Neutrophil (primary cell): ENCODE measurements around the gene RBMS1.

Experiments used
- H3K27ac ChIP-seq: fragments of 200-600 bp; sonication (generic); 2 replicates; pipeline ENCODE4 v1.5.1; 2016; ENCODE audit warnings: mild to moderate bottlenecking, moderate library complexity
- H3K27me3 ChIP-seq: fragments of 200-600 bp; sonication (generic); 2 replicates; pipeline ENCODE4 v1.6.0; 2016; ENCODE audit warnings: mild to moderate bottlenecking
- H3K36me3 ChIP-seq: fragments of 200-600 bp; sonication (generic); 2 replicates; pipeline ENCODE4 v1.5.1; 2017
- H3K4me1 ChIP-seq, 2 experiments: fragments of 200-600 bp in 1 of 2; sonication (generic) in 1 of 2; 1 replicate in 1 of 2; 2 replicates in 1 of 2; pipeline versions ENCODE4 v1.5.1 to v1.6.1; 2013 to 2016; ENCODE audit warnings: low read depth in 1 of 2, low read length in 1 of 2, mild to moderate bottlenecking in 1 of 2, moderate library complexity in 1 of 2; ENCODE audit not compliant: control insufficient read depth in 1 of 2, insufficient read depth in 1 of 2
- H3K4me3 ChIP-seq, 2 experiments: fragments of 200-600 bp in 1 of 2; sonication (generic) in 1 of 2; 1 replicate in 1 of 2; 2 replicates in 1 of 2; pipeline ENCODE4 v1.5.1; 2013 to 2016; ENCODE audit warnings: low read depth in 1 of 2, low read length in 1 of 2, mild to moderate bottlenecking in 1 of 2, moderate library complexity in 1 of 2
- H3K9me3 ChIP-seq: fragments of 200-600 bp; sonication (generic); 2 replicates; pipeline ENCODE4 v1.5.1; 2016
- TF ChIP-seq, protein P1 (sequence below): fragments of 200-600 bp; sonication (generic); IDR thresholded peaks from 2 replicates; pipeline ENCODE4 v1.5.1; 2016; ENCODE audit warnings: antibody characterized with exemption

RBMS1 gene

DNA sequence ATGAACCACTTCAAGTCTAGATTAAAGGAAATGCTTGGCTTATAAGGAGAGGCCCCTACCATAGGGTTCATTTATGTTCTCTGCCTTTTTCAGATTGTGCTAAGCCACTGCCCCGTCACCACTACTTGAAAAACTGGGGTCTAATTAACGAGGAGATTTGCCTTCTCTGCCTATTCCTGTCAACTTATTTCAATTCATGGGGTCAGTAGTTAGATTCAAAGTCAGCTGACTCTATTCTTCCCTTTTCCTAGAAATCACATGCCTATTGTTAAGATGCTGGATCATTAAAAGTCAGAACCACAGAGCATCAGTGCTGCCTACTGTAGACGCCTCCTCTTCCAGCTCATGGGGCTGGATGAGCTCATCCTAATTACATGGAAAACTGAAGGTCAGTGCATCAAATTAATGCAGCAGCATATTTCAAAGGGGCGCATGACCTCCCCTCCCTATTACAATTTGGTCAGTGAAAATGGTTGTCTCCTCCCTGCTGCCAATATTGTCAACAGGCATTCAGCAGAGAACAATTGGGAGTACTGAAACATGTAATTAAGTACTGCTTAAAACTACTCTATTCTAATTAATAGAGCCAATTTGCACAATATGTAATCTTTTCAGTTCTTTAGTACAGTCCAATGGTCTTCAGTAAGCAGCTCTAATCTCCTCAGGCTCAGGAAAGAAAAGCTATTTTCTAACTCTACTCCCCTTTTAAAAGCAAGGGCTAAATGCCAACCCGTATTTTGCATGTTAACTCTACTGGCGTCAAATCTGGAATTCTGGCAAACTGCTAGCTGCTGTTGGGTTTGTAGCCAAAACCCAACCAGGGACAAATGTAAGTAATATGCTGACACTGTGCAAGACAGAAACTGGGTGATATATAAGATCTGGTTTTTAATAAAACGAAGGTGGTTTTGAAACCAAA lies 176.2 kb downstream of the RBMS1 start:
- peaks cover 14 to 19% of the 10 kb centered on the region in 2 experiments for H3K4me1 ChIP-seq
- TF ChIP-seq, protein P1, sequence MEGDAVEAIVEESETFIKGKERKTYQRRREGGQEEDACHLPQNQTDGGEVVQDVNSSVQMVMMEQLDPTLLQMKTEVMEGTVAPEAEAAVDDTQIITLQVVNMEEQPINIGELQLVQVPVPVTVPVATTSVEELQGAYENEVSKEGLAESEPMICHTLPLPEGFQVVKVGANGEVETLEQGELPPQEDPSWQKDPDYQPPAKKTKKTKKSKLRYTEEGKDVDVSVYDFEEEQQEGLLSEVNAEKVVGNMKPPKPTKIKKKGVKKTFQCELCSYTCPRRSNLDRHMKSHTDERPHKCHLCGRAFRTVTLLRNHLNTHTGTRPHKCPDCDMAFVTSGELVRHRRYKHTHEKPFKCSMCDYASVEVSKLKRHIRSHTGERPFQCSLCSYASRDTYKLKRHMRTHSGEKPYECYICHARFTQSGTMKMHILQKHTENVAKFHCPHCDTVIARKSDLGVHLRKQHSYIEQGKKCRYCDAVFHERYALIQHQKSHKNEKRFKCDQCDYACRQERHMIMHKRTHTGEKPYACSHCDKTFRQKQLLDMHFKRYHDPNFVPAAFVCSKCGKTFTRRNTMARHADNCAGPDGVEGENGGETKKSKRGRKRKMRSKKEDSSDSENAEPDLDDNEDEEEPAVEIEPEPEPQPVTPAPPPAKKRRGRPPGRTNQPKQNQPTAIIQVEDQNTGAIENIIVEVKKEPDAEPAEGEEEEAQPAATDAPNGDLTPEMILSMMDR: no peak
- H3K27ac ChIP-seq: no peak overlapping the region

GRCh38 chr2:160315337-160315736 lies 178.3 kb downstream of the RBMS1 start:
- Histone ChIP-seq H3K4me1 (peaks cover 1 to 4% of the 10 kb centered on the region in 2 experiments), H3K27me3 (no peaks in the 10 kb centered on the region), H3K36me3 (peaks cover 41% of the 10 kb centered on the region), H3K4me3 (no peak overlapping the region), H3K27ac (no peak overlapping the region), H3K9me3 (no peaks in the 10 kb centered on the region)
- TF ChIP-seq, protein P1: no peak

More for the DNA sequence above, 176.2 kb downstream of the RBMS1 start:
- Histone ChIP-seq H3K27me3 (no peaks in the 10 kb centered on the region), H3K36me3 (peaks cover 23% of the 10 kb centered on the region), H3K4me3 (no peak overlapping the region), H3K9me3 (no peaks in the 10 kb centered on the region)

- TF ChIP-seq, protein P1: no peak
- Histone ChIP-seq H3K9me3 (no peaks in the 10 kb centered on the region), H3K4me3 (no peak overlapping the region), H3K27ac (no peak overlapping the region), H3K36me3 (peaks cover 52% of the 10 kb centered on the region), H3K4me1 (peaks cover 6 to 7% of the 10 kb centered on the region in 2 experiments), H3K27me3 (no peaks in the 10 kb centered on the region)
These were observed 183.3 kb downstream of the RBMS1 start for GRCh38 chr2:160310118-160310828.

GRCh38 chr2:160309585-160309984 lies 184.0 kb downstream of the RBMS1 start:
- peaks cover 8 to 12% of the 10 kb centered on the region in 2 experiments for H3K4me1 ChIP-seq
- TF ChIP-seq, protein P1: no peak
- H3K4me3 ChIP-seq: no peak overlapping the region
- peaks cover 52% of the 10 kb centered on the region for H3K36me3 ChIP-seq
- no peaks in the 10 kb centered on the region for H3K9me3 ChIP-seq
- no peaks in the 10 kb centered on the region for H3K27me3 ChIP-seq
- H3K27ac ChIP-seq: no peak overlapping the region

GRCh38 chr2:160308915-160309314 lies 184.7 kb downstream of the RBMS1 start:
- Histone ChIP-seq H3K36me3 (peaks cover 52% of the 10 kb centered on the region), H3K9me3 (no peaks in the 10 kb centered on the region), H3K4me1 (peaks cover 8 to 12% of the 10 kb centered on the region in 2 experiments), H3K27me3 (no peaks in the 10 kb centered on the region), H3K27ac (no peak overlapping the region), H3K4me3 (no peak overlapping the region)
- TF ChIP-seq, protein P1: no peak
